HuH-7 (cell line): ENCODE results near the gene RAB22A.
"Not testable (repeated sequence)": the region's sequence is repeated elsewhere in the genome, so short reads cannot be mapped to it uniquely, and the experiment has no call there.

Source experiments
- DNase-seq: peaks from one replicate; pipeline ENCODE4 v3.0.0; 2011; ENCODE audit warnings: low spot score

Gene RAB22A

GRCh38 chr20:58344741-58345140, 35.2 kb downstream of the RAB22A start:
- DNase-seq: no peak

GRCh38 chr20:58349570-58349969, 40.1 kb downstream of the RAB22A start:
- no peak for DNase-seq

GRCh38 chr20:58352468-58352867, 43.0 kb downstream of the RAB22A start:
- DNase-seq: no peak

- no peak for DNase-seq
Measured at GRCh38 chr20:58359441-58359840, 49.9 kb downstream of the RAB22A start.

GRCh38 chr20:58360936-58361335, 51.4 kb downstream of the RAB22A start:
- no peak for DNase-seq

GRCh38 chr20:58361481-58362205, 52.1 kb downstream of the RAB22A start:
- DNase-seq: no peak

- no peak for DNase-seq
Measured at GRCh38 chr20:58362206-58362516, 52.6 kb downstream of the RAB22A start.

GRCh38 chr20:58362970-58363369, 53.5 kb downstream of the RAB22A start:
- DNase-seq: no peak

GRCh38 chr20:58366866-58367265, 57.4 kb downstream of the RAB22A start:
- DNase-seq: no peak

GRCh38 chr20:58372806-58373205, 63.3 kb downstream of the RAB22A start:
- no peak for DNase-seq

- not testable (repeated sequence) for DNase-seq
Measured at GRCh38 chr20:58373296-58373695, 63.8 kb downstream of the RAB22A start.

- DNase-seq: no peak
Measured at GRCh38 chr20:58374027-58374850, 64.7 kb downstream of the RAB22A start.

- no peak for DNase-seq
Measured at GRCh38 chr20:58374906-58375758, 65.6 kb downstream of the RAB22A start.

GRCh38 chr20:58375759-58376352, 66.3 kb downstream of the RAB22A start:
- no peak for DNase-seq

GRCh38 chr20:58377017-58377416, 67.5 kb downstream of the RAB22A start:
- DNase-seq: no peak

GRCh38 chr20:58377766-58378401, 68.4 kb downstream of the RAB22A start:
- DNase-seq: no peak

GRCh38 chr20:58378704-58379103, 69.2 kb downstream of the RAB22A start:
- no peak for DNase-seq

- no peak for DNase-seq
Measured at GRCh38 chr20:58381627-58382026, 72.1 kb downstream of the RAB22A start.

- no peak for DNase-seq
Measured at GRCh38 chr20:58382096-58382495, 72.6 kb downstream of the RAB22A start.

GRCh38 chr20:58384821-58385220, 75.3 kb downstream of the RAB22A start:
- DNase-seq: no peak

- no peak for DNase-seq
Measured at GRCh38 chr20:58388028-58388601, 78.6 kb downstream of the RAB22A start.
